ENCODE measurements around the gene IFNGR2. TPM values are rescaled to one million over a fixed set of nuclear protein-coding genes. Genes with fewer than 3 reads are reported as not detected.

Gene IFNGR2
- total and polyA plus RNA-seq, 2 of the 13 experiments (the other 11 are each of a cell fraction or from before 2014, with no cell fraction given) = 61.3 to 117 TPM

DNA sequence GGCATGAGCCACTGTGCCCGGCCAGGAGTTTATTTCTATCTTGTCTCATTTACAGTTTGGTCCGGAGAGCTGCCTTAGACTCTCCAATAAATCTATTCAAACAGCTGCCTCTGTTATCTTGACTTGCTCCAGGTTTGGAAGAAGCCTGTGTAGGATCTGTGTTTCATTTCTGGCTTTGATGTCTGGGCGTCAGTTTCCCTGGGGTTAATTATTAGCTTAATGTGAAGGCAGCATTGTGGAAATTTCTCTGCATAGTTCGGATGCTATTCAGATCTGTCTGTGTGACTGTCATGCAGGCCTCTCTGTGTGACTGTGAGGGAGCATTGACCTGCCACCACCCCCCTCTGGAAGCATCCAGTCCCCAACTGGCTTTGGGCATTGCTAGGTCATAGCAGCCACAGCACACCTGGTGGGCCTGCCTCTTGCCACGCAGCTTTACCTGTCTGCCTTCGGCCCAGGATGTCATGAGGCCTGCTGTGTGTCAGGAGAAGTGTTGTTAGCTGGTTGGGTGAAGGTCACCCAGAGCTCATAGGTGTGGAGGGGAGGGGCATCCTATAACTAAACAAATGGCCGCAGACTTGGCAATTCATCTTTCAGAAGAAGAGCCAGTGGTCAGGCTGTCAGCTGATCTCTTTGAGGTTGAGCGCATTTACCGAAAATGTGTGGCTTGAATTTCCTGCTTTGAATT lies 9.8 kb downstream of the IFNGR2 start (continued):
- TF ChIP-seq, protein P1, sequence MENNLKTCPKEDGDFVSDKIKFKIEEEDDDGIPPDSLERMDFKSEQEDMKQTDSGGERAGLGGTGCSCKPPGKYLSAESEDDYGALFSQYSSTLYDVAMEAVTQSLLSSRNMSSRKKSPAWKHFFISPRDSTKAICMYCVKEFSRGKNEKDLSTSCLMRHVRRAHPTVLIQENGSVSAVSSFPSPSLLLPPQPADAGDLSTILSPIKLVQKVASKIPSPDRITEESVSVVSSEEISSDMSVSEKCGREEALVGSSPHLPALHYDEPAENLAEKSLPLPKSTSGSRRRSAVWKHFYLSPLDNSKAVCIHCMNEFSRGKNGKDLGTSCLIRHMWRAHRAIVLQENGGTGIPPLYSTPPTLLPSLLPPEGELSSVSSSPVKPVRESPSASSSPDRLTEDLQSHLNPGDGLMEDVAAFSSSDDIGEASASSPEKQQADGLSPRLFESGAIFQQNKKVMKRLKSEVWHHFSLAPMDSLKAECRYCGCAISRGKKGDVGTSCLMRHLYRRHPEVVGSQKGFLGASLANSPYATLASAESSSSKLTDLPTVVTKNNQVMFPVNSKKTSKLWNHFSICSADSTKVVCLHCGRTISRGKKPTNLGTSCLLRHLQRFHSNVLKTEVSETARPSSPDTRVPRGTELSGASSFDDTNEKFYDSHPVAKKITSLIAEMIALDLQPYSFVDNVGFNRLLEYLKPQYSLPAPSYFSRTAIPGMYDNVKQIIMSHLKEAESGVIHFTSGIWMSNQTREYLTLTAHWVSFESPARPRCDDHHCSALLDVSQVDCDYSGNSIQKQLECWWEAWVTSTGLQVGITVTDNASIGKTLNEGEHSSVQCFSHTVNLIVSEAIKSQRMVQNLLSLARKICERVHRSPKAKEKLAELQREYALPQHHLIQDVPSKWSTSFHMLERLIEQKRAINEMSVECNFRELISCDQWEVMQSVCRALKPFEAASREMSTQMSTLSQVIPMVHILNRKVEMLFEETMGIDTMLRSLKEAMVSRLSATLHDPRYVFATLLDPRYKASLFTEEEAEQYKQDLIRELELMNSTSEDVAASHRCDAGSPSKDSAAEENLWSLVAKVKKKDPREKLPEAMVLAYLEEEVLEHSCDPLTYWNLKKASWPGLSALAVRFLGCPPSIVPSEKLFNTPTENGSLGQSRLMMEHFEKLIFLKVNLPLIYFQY (CRISPR knock-in tag; IDR thresholded peaks at IDR 0.05; ENCODE audit: borderline replicate concordance) = peak; percentile 23; the same call in 1 of the 2 replicates
- TF ChIP-seq ASH2L (IDR thresholded peaks at IDR 0.05; ENCODE audit: insufficient read length, low read depth, low read length) = peak; percentile 91
- TF ChIP-seq, protein P2, sequence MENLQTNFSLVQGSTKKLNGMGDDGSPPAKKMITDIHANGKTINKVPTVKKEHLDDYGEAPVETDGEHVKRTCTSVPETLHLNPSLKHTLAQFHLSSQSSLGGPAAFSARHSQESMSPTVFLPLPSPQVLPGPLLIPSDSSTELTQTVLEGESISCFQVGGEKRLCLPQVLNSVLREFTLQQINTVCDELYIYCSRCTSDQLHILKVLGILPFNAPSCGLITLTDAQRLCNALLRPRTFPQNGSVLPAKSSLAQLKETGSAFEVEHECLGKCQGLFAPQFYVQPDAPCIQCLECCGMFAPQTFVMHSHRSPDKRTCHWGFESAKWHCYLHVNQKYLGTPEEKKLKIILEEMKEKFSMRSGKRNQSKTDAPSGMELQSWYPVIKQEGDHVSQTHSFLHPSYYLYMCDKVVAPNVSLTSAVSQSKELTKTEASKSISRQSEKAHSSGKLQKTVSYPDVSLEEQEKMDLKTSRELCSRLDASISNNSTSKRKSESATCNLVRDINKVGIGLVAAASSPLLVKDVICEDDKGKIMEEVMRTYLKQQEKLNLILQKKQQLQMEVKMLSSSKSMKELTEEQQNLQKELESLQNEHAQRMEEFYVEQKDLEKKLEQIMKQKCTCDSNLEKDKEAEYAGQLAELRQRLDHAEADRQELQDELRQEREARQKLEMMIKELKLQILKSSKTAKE (CRISPR knock-in tag; IDR thresholded peaks at IDR 0.05; ENCODE audit: borderline replicate concordance) = peak; percentile 31; the same call in 1 of the 2 replicates
- TF ChIP-seq PAF1 (CRISPR knock-in tag; IDR thresholded peaks at IDR 0.05) = no peak
- TF ChIP-seq CCDC6 (CRISPR knock-in tag; IDR thresholded peaks at IDR 0.05) = 0 out of 2 replicates have a peak, but pooled peaks have one; percentile 49
- TF ChIP-seq, protein P3, sequence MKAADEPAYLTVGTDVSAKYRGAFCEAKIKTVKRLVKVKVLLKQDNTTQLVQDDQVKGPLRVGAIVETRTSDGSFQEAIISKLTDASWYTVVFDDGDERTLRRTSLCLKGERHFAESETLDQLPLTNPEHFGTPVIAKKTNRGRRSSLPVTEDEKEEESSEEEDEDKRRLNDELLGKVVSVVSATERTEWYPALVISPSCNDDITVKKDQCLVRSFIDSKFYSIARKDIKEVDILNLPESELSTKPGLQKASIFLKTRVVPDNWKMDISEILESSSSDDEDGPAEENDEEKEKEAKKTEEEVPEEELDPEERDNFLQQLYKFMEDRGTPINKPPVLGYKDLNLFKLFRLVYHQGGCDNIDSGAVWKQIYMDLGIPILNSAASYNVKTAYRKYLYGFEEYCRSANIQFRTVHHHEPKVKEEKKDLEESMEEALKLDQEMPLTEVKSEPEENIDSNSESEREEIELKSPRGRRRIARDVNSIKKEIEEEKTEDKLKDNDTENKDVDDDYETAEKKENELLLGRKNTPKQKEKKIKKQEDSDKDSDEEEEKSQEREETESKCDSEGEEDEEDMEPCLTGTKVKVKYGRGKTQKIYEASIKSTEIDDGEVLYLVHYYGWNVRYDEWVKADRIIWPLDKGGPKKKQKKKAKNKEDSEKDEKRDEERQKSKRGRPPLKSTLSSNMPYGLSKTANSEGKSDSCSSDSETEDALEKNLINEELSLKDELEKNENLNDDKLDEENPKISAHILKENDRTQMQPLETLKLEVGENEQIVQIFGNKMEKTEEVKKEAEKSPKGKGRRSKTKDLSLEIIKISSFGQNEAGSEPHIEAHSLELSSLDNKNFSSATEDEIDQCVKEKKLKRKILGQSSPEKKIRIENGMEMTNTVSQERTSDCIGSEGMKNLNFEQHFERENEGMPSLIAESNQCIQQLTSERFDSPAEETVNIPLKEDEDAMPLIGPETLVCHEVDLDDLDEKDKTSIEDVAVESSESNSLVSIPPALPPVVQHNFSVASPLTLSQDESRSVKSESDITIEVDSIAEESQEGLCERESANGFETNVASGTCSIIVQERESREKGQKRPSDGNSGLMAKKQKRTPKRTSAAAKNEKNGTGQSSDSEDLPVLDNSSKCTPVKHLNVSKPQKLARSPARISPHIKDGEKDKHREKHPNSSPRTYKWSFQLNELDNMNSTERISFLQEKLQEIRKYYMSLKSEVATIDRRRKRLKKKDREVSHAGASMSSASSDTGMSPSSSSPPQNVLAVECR (CRISPR knock-in tag; IDR thresholded peaks at IDR 0.05; ENCODE audit: borderline replicate concordance) = peak; percentile 85; the same call in 1 of the 2 replicates
- TF ChIP-seq XBP1 (CRISPR knock-in tag; IDR thresholded peaks at IDR 0.05) = no peak
- TF ChIP-seq ZBTB21 (CRISPR knock-in tag; IDR thresholded peaks at IDR 0.05) = no peak
- no peak for TF ChIP-seq ZNF674 (CRISPR knock-in tag; IDR thresholded peaks at IDR 0.05; ENCODE audit: low read depth)
- TF ChIP-seq POLR2A (IDR thresholded peaks at IDR 0.05; ENCODE audit: insufficient read depth in 1 of 2, low read depth in 2 of 2, low read length in 2 of 2) = peak; percentile 59 to 62
- no peak for TF ChIP-seq MBD4 (IDR thresholded peaks at IDR 0.05; ENCODE audit: borderline replicate concordance, low read length)
- TF ChIP-seq ZNF20 (CRISPR knock-in tag; IDR thresholded peaks at IDR 0.05) = no peak
- no peak for TF ChIP-seq ZNF564 (CRISPR knock-in tag; IDR thresholded peaks at IDR 0.05)
- TF ChIP-seq SALL1 (CRISPR knock-in tag; IDR thresholded peaks at IDR 0.05) = peak; percentile 94
- TF ChIP-seq, protein P4, sequence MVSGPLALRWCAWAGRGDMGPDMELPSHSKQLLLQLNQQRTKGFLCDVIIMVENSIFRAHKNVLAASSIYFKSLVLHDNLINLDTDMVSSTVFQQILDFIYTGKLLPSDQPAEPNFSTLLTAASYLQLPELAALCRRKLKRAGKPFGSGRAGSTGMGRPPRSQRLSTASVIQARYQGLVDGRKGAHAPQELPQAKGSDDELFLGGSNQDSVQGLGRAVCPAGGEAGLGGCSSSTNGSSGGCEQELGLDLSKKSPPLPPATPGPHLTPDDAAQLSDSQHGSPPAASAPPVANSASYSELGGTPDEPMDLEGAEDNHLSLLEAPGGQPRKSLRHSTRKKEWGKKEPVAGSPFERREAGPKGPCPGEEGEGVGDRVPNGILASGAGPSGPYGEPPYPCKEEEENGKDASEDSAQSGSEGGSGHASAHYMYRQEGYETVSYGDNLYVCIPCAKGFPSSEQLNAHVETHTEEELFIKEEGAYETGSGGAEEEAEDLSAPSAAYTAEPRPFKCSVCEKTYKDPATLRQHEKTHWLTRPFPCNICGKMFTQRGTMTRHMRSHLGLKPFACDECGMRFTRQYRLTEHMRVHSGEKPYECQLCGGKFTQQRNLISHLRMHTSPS (CRISPR knock-in tag; IDR thresholded peaks at IDR 0.05; ENCODE audit: low read depth) = no peak
- no peak for TF ChIP-seq ZNF441 (CRISPR knock-in tag; IDR thresholded peaks at IDR 0.05; ENCODE audit: borderline replicate concordance)
- TF ChIP-seq RELA (CRISPR knock-in tag; IDR thresholded peaks at IDR 0.05) = no peak
- TF ChIP-seq BRD4 (CRISPR knock-in tag; IDR thresholded peaks at IDR 0.05) = no peak

Measured in HepG2 (cell line).